GM19035 (cell line): ENCODE results near the gene ZNF112.
"Not testable (repeated sequence)": the region's sequence is repeated elsewhere in the genome, so short reads cannot be mapped to it uniquely, and the experiment has no call there.

Source experiments
- ATAC-seq: cut with Tn5 transposase; IDR thresholded peaks from one replicate; pipeline ENCODE4 v1.9.1; 2021; ENCODE audit not compliant: unreplicated experiment

ZNF112 gene

GRCh38 chr19:44356383-44357111 lies at the start of gene ZNF112:
ZNF112 (minus strand) TSS chr19:44356680; CDS start chr19:44340539, 16,141 bp downstream.
- ATAC-seq: no peak

- ATAC-seq: no peak
These were observed 44.9 kb upstream of the ZNF112 start, which contains the start of gene ZNF285 for GRCh38 chr19:44401139-44402115. ZNF285 (minus strand) TSS chr19:44401608; CDS start chr19:44397213, 4,395 bp downstream.

DNA sequence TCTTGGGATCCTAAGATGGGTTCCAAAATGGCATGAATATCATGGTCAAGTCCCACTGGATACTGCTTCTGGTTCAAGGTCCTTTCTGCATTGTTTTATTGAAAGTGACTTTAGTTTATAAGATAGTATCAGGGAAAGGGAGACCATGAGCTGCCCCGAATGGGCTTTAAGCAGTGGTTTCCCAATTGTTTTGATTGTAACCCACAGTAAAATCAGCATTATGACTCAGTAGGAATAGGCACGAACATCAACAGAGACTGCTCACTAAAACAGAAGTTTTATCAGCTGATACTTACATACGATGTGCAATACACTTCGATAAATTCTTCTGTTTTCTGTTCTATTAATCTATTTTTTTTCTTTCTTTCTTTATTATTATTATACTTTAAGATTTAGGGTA lies 32.8 kb upstream of the ZNF112 start:
- not testable (repeated sequence) for ATAC-seq

- ATAC-seq: no peak
These were observed 18.3 kb upstream of the ZNF112 start for GRCh38 chr19:44374789-44375188.

- ATAC-seq: no peak
These were observed 15.5 kb upstream of the ZNF112 start for GRCh38 chr19:44371815-44372480.

- no peak for ATAC-seq
These were observed 10.5 kb upstream of the ZNF112 start for GRCh38 chr19:44367024-44367423.

- no peak for ATAC-seq
These were observed 9.9 kb downstream of the ZNF112 start for GRCh38 chr19:44346556-44346955.

DNA sequence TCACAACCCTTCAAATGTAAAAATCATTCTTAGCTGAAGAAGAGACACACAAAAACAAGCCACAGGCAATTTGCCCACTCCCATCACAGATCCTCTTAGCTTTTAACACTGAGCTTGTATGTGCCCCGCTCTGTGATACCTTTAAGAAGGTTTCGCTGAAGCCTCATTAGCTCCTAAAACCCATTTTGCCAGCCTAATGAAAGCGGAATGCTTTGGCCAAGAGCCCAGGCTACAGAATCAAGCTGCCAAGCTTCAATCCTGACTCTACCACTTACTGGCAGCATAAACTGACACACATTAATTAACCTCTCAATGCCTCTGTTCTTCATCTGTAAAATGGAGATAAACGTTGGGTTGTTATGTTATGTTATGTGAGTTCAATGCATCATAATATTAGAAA lies 10.5 kb downstream of the ZNF112 start:
- no peak for ATAC-seq

DNA sequence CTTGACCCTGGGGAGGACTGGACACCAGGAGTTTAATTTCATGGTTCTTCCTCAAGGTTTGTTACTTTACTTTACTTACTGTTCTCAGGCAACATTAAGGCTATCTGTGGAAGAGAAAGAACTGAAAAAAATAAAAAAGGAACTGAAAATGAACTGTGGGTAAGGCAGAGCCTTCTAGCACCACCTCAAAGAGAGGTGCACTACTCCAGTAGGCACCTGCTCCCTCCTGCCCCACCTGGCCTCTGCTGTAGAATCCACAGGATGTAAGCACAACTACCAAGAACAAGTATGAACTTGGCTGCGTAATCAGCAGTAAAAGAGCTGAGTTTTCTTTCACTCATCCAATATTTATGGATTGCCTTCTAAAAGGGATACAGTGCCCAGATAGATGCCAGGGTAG lies 12.2 kb downstream of the ZNF112 start:
- no peak for ATAC-seq

DNA sequence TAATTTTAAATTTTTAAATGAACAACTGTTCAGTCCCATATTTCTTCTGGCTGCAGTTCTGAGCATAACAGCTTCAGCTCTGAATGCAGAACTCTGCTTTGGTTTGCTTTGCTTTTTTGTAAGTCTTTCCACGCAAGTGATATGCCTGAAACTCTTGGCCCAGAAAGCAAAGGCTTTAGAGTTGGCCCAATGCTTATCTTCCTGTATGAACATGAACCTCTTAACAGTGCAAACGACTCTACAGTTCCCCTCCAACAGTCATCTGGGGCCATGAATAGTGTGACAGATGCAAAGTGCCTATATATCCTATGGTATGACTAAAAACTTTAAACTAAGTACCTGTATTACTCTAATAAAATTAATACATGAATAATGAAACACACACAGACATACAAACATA lies 14.7 kb downstream of the ZNF112 start:
- no peak for ATAC-seq

DNA sequence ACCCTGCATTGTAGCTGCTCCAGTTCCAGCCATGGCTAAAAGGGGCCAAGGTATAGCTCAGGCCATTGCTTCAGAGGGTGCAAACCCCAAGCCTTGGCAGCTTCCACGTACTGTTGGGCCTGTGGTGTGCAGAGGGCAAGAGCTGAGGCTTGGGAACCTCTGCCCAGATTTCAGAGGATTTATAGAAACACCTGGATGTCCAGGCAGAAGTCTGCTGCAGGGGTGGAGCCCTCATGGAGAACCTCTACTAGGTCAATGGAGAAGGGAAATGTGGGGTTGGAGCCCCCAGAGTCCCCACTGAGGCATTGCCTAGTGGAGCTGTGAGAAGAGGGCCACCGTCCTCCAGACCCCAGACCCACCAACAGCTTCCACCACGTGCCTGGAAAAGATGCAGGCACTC lies 21.8 kb downstream of the ZNF112 start:
- ATAC-seq: not testable (repeated sequence)

DNA sequence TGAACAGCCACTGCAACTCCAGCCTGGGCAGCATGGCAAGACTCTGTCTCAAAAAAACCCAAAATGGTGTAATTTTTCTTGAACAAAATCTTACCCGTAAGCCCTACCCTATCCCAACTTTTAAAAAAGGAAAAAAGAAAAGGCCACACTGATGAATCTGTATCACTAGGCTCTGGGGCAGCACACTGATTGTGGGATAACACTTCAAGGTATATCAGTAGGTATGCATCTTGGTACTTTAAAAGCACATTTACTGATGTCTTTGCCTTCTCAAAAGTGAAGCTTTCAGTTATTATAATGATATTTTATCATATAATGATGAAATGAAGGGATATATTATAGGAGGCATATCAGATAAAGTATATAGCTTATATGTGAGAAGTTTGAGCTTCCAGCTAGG lies 24.3 kb downstream of the ZNF112 start:
- no peak for ATAC-seq

DNA sequence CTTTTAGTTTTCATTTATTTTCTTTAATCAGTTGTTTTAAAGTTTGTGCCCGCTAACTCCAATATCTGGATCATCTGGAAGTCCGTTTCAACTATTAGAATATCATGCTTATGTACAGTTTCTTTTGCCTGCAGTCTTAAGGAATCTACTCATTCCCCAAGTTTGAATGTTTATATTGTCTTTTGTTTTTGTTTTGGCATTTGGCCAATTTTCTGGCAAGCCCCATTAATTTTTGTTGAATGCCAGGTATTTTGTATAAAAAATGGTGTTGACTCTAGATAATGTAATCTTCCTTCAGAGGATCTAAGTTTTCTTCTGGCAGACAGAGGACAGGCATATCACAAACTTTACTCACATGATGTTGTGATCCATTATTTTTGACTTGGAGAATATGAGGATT lies 40.6 kb downstream of the ZNF112 start:
- no peak for ATAC-seq

- ATAC-seq: no peak
These were observed 43.2 kb downstream of the ZNF112 start for GRCh38 chr19:44313231-44313630.

DNA sequence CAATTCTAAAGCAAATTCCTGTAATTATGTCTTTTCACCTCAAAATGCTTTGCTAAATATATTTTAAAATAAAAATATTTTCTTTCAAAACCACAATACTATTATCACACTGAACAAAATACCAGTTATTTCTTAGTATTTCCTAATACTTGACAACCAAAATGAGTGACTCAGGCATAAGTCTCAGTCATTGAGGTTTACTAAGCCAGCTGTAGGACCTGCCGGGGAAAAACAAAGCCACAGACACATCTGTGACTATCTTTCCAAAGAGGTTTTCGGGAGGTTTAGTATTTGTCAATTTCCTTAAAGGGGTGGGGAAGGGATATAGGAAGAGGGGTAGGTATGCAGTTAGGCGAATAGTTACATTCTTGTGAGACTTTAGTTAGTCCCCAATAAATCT lies 48.5 kb downstream of the ZNF112 start:
- no peak for ATAC-seq

GRCh38 chr19:44306283-44306682 lies 50.2 kb downstream of the ZNF112 start:
- ATAC-seq: no peak

DNA sequence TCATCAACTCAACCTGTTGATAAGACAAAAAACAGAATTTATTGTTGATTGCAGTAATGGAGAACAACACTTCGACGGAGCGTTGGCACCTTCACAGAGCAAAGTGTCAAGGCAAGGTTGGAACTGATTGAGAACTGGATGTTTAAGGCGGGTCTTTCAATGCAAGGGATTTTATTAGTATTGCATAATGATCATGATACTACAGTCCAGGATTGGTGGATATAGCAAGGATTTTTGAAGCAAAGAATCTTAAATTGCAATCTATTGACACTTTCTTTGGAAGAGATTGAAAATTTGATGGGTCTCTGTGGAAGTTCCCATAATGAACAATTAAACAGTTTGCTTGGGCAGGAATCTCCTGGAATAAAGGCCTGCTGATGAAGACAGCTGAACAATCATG lies 51.0 kb downstream of the ZNF112 start:
- ATAC-seq: no peak

GRCh38 chr19:44304659-44305193 lies 51.8 kb downstream of the ZNF112 start, which contains the start of gene ZNF235:
ZNF235 (minus strand) TSS chr19:44305025; CDS start chr19:44303404, 1,621 bp downstream.
- peak; percentile 92 for ATAC-seq

DNA sequence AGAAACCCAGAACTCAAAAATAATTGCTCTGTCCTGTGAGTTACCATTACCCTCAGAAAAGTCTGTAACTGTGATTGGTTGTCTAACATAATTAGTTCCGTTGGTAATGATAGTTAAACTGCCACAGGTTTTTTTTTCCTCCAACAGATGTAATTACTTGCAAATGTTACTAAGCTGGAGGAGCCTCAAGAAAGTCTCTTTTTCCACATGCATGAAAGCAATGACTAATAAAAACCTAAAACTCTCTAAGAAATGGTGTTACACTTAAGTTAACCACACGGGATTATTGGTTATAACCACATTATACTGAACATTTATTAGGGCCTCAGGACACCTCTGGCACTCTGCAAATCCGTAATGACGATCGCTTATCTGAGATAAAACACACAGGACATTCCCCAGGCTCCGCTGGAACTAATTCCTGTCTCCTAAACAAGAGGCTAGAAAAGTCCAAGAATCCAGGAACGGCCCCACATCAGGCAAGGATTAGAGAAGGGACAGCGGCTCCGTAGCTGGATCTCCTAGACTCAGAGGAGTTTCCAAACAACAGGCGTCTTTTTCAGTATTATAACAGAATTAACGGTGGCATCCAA lies 52.4 kb downstream of the ZNF112 start:
- ATAC-seq: peak; percentile 22

GRCh38 chr19:44303320-44303719 lies 53.2 kb downstream of the ZNF112 start:
- no peak for ATAC-seq

DNA sequence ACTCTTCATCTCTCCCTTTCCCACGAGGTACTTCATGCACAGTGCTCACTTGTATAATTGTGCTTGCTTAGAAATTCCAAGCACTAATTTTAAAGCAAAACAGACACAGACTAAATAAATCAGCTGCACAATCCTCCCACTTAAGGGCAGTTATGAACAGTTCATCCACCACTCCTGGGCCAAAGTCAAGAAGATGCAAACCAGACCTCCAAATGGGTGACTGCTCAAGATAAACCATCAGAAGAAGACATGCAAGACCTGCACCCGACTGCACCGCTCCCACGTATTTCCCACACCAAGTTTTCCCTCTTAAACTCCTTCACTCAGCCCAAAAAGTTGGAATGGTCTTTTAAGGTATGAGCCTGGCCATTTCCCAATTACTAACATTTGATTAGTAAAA lies 71.5 kb downstream of the ZNF112 start:
- no peak for ATAC-seq
